Skeletal muscle tissue (tissue), 4 donors: Measurements from ENCODE around the gene PTPRT. TPM values are rescaled to one million over a fixed set of nuclear protein-coding genes. Genes with fewer than 3 reads are reported as not detected.

ENCODE experiments used
- H3K27ac ChIP-seq: one replicate; pipeline ENCODE4 v1.7.0; 2013; ENCODE audit warnings: mild to moderate bottlenecking, low read depth, low read length, inconsistent platforms
- H3K27me3 ChIP-seq, 3 donors: one replicate each; pipeline ENCODE4 v1.7.0; 2013; ENCODE audit warnings: low read length in 3 of 3; ENCODE audit not compliant: control insufficient read depth in 3 of 3, insufficient read depth in 3 of 3
- H3K36me3 ChIP-seq, 3 donors: one replicate each; pipeline ENCODE4 v1.7.0; 2013; ENCODE audit warnings: low read length in 3 of 3; ENCODE audit not compliant: control insufficient read depth in 3 of 3, insufficient read depth in 3 of 3
- H3K4me1 ChIP-seq, 3 donors: one replicate each; pipeline ENCODE4 v1.7.0; 2013; ENCODE audit warnings: low read length in 3 of 3, mild to moderate bottlenecking in 3 of 3; ENCODE audit not compliant: control insufficient read depth in 3 of 3, insufficient read depth in 3 of 3
- H3K4me3 ChIP-seq, 3 donors: one replicate each; pipeline ENCODE4 v1.7.0; 2013; ENCODE audit warnings: low read length in 3 of 3
- H3K9ac ChIP-seq, 3 donors: one replicate each; pipeline ENCODE4 v1.7.0; 2013; ENCODE audit warnings: low read length in 3 of 3, mild to moderate bottlenecking in 3 of 3, moderate library complexity in 2 of 3, low read depth in 1 of 3
- H3K9me3 ChIP-seq, 3 donors: one replicate each; pipeline ENCODE4 v1.7.0; 2013; ENCODE audit warnings: low read length in 3 of 3; ENCODE audit not compliant: control insufficient read depth in 3 of 3
- total RNA-seq: library from RNA; depleted of rRNA; stranded (reverse); fragments of >200 nt; gene quantifications from one replicate; pipeline ENCODE4 v1.2.3, GENCODE V29; 2014
- donor health status: Osteomylitis.

PTPRT gene
- total RNA-seq, 1 donor from 2014 or later: 1.0 TPM

DNA sequence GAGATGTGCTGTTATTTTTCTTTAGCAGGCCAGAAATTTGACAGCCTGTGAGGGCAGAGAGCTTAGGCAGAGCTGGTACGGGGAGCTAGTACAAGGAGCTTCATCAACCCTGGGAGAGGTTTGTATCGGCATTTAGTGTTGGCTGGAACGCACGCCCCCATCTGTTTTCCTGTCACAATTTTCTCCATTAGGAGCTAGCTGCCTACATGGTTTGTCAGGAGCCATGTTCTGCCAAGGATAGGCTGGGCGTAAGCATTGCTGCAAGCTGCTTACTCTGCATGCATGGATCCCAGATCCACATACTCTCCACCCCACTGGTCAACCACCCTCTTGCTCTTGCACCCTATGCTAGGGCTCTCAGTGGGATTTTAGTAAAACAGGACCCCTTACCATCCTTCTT lies 1122.5 kb downstream of the PTPRT start:
- H3K27ac ChIP-seq: no peak overlapping the region
- no peaks in the 10 kb centered on the region for H3K9me3 ChIP-seq
- peaks cover 0 to 10% (median 0%) of the 10 kb centered on the region in 3 donors for H3K27me3 ChIP-seq
- H3K4me1 ChIP-seq: no peaks in the 10 kb centered on the region
- H3K9ac ChIP-seq: no peak overlapping the region
- no peak overlapping the region for H3K4me3 ChIP-seq
- no peaks in the 10 kb centered on the region for H3K36me3 ChIP-seq

DNA sequence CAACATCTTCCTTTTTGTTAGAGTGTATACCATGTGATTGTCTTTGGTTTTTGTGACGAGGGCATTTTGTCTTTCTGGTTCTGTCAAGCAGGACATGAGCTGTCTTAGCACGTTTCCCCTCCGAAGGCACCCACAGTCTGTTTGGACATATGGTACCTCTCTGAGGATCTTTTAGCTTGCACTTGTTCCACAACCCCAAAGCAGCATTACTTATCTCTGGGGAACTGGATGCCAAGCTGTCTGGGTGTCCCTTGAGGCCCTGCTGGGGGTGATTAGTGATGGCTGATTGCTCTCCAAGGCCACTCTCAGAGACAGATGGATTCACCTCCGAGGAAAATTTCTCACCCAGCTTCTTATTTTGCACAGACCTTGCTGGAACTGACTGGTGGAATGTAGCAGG lies 1126.6 kb downstream of the PTPRT start:
- Histone ChIP-seq H3K36me3 (no peaks in the 10 kb centered on the region), H3K9me3 (no peaks in the 10 kb centered on the region)

GRCh38 chr20:42053350-42053749 lies 1136.4 kb downstream of the PTPRT start:
- no peaks in the 10 kb centered on the region for H3K4me1 ChIP-seq
- no peak overlapping the region for H3K9ac ChIP-seq
- H3K27me3 ChIP-seq: peaks cover 0 to 4% (median 0%) of the 10 kb centered on the region in 3 donors
- H3K9me3 ChIP-seq: no peaks in the 10 kb centered on the region
- no peak overlapping the region for H3K27ac ChIP-seq
- no peak overlapping the region for H3K4me3 ChIP-seq
- no peaks in the 10 kb centered on the region for H3K36me3 ChIP-seq

More for the DNA sequence above, 1126.6 kb downstream of the PTPRT start:
- no peak overlapping the region for H3K27ac ChIP-seq
- H3K4me3 ChIP-seq: no peak overlapping the region
- H3K27me3 ChIP-seq: peaks cover 0 to 3% (median 0%) of the 10 kb centered on the region in 3 donors
- H3K4me1 ChIP-seq: no peaks in the 10 kb centered on the region
- no peak overlapping the region for H3K9ac ChIP-seq

- Histone ChIP-seq H3K4me1 (no peaks in the 10 kb centered on the region), H3K27ac (no peak overlapping the region), H3K36me3 (no peaks in the 10 kb centered on the region), H3K27me3 (peaks cover 0 to 4% (median 0%) of the 10 kb centered on the region in 3 donors), H3K9me3 (no peaks in the 10 kb centered on the region), H3K9ac (no peak overlapping the region), H3K4me3 (no peak overlapping the region)
Measured at GRCh38 chr20:42051921-42052320, 1137.8 kb downstream of the PTPRT start.

DNA sequence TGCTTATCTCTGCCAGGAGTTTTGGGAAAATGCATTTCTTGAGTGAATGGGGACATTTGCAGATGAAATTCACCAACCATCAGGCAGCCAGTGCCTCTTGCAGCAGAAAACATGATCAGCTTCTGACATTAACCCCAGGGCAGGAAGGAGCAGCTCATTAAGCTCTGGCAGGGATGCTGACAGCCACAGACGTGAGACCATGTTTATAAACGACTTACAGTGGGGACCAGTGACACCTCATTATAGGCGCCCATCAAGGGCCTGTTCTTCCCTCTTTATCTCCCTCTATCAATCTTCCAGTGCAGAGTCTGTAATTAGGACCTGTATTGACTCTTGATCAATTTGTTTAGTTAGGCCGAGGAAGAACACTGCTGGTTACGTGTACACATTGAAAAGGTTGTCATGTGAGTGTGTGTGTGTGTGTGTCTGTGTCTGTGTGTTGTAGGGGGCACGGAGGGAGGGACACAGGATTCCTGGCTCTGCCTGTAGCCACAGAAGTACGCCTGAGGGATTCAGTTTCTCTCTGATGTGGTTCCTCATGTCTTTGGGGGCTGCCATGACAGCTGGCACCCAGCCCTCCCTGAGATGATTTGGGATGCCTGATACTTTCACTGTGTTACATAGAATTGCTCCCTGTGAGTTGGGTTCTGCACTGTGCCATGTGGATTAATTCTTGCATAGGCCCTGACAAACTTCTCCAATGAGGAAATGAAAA lies 1143.2 kb downstream of the PTPRT start:
- Histone ChIP-seq H3K9me3 (peaks cover 0 to 4% (median 3%) of the 10 kb centered on the region in 3 donors), H3K36me3 (no peaks in the 10 kb centered on the region), H3K27me3 (peaks cover 0 to 4% (median 0%) of the 10 kb centered on the region in 3 donors), H3K27ac (no peak overlapping the region), H3K4me3 (no peak overlapping the region), H3K4me1 (no peaks in the 10 kb centered on the region), H3K9ac (no peak overlapping the region)

GRCh38 chr20:42043921-42044320 lies 1145.8 kb downstream of the PTPRT start:
- Histone ChIP-seq H3K36me3 (no peaks in the 10 kb centered on the region), H3K4me3 (no peak overlapping the region), H3K9me3 (peaks cover 0 to 4% (median 3%) of the 10 kb centered on the region in 3 donors), H3K4me1 (no peaks in the 10 kb centered on the region), H3K27ac (no peak overlapping the region), H3K9ac (no peak overlapping the region), H3K27me3 (no peaks in the 10 kb centered on the region)

GRCh38 chr20:42041000-42041565 lies 1148.6 kb downstream of the PTPRT start:
- Histone ChIP-seq H3K27ac (no peak overlapping the region), H3K4me1 (no peaks in the 10 kb centered on the region), H3K27me3 (no peaks in the 10 kb centered on the region), H3K9ac (no peak overlapping the region), H3K36me3 (no peaks in the 10 kb centered on the region), H3K4me3 (no peak overlapping the region), H3K9me3 (peaks cover 0 to 4% (median 3%) of the 10 kb centered on the region in 3 donors)

DNA sequence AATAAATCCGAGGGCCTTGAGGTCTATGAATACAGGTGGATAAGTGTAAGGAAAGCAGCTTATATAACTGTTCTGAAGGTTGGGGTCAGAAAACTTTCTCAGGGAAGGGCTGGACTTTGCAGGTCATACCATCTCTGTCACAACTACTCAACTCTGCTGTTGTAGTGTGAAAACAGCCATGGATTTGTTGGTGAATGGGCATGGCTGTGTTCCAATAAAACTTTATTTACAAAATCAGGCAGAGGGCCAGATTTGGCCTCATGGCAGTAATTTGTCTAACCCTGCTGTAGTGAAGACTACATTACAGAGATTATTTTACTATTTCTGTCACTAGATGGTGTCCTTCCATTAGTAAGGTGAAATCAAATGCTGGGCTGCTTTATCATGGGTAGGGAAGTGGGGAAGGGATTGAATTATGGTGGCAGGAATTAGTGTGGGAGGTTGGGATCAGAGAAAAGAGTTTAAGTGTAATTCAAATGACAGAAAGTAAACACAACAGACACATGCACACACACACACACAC lies 1161.9 kb downstream of the PTPRT start:
- no peaks in the 10 kb centered on the region for H3K27me3 ChIP-seq
- H3K9me3 ChIP-seq: no peaks in the 10 kb centered on the region
- H3K4me1 ChIP-seq: no peaks in the 10 kb centered on the region
- H3K4me3 ChIP-seq: no peak overlapping the region
- H3K9ac ChIP-seq: no peak overlapping the region
- H3K36me3 ChIP-seq: no peaks in the 10 kb centered on the region
- no peak overlapping the region for H3K27ac ChIP-seq

GRCh38 chr20:42026599-42026998 lies 1163.1 kb downstream of the PTPRT start:
- H3K27me3 ChIP-seq: no peaks in the 10 kb centered on the region
- H3K9me3 ChIP-seq: no peaks in the 10 kb centered on the region
- no peak overlapping the region for H3K9ac ChIP-seq
- no peak overlapping the region for H3K27ac ChIP-seq
- no peak overlapping the region for H3K4me3 ChIP-seq
- no peaks in the 10 kb centered on the region for H3K4me1 ChIP-seq
- H3K36me3 ChIP-seq: no peaks in the 10 kb centered on the region

- H3K9ac ChIP-seq: no peak overlapping the region
- H3K9me3 ChIP-seq: no peaks in the 10 kb centered on the region
- no peak overlapping the region for H3K4me3 ChIP-seq
- no peaks in the 10 kb centered on the region for H3K4me1 ChIP-seq
- no peak overlapping the region for H3K27ac ChIP-seq
- H3K27me3 ChIP-seq: no peaks in the 10 kb centered on the region
- no peaks in the 10 kb centered on the region for H3K36me3 ChIP-seq
Measured at GRCh38 chr20:42024653-42025052, 1165.1 kb downstream of the PTPRT start.
